GM21786 (cell line): ENCODE measurements around the gene MYH8.

Experiments used
- ATAC-seq: cut with Tn5 transposase; IDR thresholded peaks from one replicate; pipeline ENCODE4 v1.9.1; 2021; ENCODE audit not compliant: unreplicated experiment

The MYH8 gene

DNA sequence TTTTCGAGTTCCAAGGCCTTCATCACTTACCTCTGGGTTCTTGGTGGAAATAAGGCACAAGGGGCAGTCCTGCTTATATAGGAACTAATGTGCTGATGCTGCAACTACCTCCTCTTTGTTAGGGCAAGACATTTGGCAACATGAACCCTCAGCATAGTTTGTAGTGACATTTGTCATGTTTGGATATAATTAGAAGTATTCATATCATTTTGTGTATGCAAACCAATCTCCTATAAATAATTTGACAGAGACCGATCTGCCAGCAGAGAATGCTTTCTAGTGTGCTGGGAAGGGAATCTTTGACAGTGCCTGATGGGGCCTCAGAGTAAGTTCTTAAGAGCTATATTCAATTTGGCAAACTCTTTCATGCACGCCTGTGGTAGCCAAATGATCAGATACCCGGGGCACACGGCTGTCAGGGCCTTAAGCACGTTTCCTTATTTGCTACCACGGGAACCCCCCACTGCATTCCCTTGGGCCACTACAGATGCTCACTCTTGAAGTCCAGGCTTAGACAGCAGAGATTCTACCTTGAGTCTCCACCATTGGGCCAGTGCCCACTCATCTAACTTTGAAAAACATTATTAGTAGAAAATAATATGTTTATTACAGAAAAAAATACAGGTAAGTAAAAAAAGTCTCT, at the start of gene MYH8:
MYH8 (minus strand) TSS at position 51 of the 643 bp plus-strand sequence. CDS start 1,723 bp downstream, outside the sequence.
- ATAC-seq, result no peak

DNA sequence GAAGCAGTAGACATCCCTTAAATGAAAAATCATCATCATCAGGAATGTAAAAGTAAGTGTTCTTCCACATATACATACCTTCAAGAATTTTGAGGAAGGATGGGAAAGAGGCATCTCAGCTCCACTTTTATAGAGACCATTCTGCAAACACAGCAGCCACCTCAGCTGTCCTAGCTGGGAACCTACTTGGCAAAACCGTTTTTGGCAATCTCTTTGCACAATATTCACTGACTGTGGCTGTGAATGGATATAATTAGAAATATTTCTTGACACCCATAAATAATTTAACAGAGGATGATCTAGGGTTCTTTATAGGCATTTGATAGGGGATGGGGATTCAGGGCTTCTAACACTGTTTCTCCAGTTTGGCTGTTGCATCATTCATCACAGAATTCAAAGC, 47.7 kb upstream of the MYH8 start, which contains the start of gene MYH4:
MYH4 (minus strand) TSS at position 101 of the 400 bp plus-strand sequence. CDS start 2,814 bp downstream, outside the sequence.
- no peak for ATAC-seq

DNA sequence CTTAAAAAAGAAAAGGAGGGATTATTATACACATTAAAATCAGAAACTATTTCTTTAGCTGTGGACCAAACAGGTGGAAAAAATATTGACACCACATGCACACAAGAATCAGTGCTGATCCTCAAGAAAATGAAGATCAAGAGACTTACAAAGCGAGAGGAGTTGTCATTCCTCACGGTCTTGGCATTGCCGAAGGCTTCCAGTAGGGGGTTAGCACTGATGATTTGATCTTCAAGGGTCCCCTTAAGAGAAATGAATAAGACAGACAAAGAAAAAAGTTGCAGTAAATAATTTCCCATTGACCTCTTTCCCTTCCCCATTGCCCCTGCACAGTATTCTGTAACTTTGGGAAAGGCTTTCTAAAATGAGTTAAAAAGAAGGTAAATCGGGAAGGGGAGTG, 41.7 kb upstream of the MYH8 start:
- no peak for ATAC-seq

DNA sequence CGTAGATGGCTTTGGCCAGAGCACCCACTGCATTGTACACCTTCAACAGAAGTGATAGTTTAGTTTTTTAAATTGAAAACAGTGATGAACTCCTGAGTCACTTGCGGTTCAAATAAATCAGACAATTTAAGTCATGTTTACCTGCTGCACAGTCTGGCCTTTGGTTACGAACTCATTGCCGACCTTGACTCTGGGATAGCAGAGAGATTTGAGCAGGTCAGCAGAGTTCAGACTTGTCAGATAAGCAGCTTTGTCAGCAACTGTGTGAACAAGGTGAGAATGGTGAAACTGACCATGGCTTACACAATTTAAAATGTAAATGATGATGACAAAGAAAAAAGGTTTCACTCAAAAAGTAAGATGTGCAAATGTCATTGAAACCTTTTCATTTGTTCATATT, 38.3 kb upstream of the MYH8 start:
- no peak for ATAC-seq

DNA sequence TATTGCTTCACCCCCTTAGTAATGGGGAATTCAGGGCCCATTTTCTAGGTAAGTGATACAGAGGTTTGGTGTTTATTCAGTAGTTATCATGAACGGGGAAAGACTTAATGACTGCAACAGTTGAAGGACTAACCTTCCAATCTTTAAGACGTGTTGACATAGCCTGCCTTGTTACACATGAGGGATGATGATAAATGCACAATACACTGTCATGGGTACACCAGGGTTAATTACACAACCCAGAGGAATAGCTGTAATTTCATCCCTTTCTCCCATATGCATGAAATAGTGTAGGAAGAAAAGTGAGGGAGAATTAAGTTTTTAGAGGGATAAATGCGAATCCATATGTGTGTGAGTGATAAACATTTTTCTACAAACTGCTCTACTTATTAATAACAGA, 37.0 kb upstream of the MYH8 start:
- ATAC-seq, result no peak

DNA sequence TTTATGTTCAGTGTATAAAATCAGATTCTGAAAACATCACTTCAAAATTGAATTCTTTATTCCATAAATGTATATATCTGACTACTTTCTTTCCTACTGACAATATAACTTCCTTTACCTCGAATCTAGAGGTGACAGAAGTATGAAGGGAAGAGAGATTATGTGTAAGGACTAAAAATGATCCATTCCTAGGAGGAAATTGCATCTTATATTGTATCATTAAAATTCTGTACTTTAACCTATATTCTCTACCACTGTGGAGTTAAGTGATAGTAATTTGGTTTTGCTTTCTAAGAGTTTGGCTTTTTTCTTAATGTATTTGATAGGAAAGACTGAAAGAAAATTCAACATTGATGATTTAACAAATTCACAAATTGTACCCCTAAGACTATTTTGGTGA, 36.2 kb upstream of the MYH8 start:
- no peak for ATAC-seq

DNA sequence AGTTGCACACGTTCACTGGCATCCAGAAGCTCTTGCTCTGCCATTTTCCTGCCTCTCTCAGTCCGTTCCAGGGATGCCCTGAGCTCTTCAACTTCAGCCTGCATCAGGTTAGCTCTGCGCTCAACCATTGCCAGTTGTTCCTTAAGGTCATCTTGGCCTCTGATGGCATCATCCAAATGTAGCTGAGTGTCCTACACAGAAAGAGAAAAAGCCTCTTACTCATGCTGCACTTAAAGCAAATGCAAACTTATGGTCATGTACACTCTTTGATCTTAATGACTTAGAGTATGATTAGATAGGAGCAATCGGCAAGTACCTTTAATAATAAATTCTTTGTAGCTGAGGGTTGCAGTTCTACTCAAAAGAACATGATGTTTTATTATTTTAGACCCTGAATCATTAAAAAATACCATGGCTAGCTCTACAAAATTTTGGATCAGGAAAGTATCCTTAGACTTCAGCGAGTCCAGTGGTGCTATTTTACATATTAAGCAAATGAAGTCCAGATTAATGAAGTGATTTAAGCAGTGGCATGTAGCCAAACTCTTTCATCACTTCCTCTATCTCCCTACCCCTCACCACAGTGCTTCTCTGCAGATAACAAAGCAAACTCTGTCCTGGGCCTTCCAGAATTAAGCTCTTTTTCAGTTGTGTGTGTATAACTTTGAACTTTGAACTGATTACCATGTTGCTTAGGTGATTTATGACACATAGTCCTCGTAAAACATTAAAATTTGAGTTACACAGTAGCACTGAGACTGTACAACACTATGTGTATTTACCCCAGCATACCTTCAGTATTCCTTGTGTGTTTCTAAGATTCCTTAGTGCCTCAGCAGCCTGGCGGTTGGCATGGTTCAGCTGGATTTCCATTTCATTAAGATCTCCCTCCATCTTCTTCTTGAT, 25.5 kb upstream of the MYH8 start:
- ATAC-seq, result no peak

DNA sequence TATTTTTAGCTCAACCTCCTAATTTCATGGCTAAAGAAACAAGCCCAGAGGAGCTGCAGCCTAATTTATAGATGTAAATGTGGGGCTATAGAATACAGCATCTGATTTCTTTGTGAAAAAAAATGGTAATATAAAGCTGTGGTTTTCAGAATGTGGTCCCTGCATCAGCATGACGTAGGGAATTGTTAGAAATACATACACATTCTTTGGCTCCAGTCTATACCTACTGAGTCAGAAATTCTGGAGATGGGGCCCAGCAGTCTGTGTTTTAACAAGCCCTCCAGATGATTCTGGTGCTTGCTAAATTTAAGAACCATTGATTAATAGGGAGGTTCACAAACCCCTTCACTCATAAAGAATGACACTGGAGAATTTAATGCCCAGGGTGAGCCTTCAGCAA, 18.1 kb upstream of the MYH8 start:
- ATAC-seq, result no peak

DNA sequence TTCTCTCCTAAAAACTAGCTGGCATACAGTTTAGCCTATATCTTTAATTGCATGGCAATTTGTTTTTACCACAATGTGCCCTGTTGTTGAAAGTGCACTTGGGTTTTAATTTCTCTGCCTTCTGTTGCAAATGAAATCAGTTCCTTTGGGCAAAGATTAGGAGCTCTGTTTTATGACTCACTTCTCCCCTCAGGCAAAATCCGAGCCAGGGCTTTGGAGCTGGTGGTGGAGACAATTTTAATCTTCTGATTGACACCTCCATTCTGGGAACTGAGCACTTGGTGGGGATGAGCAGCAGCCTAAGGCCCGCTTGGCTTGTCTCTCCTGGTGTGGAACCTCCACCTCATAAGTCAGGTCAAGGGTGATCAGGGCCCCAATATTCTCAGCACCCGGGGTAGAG, 13.3 kb upstream of the MYH8 start:
- no peak for ATAC-seq

DNA sequence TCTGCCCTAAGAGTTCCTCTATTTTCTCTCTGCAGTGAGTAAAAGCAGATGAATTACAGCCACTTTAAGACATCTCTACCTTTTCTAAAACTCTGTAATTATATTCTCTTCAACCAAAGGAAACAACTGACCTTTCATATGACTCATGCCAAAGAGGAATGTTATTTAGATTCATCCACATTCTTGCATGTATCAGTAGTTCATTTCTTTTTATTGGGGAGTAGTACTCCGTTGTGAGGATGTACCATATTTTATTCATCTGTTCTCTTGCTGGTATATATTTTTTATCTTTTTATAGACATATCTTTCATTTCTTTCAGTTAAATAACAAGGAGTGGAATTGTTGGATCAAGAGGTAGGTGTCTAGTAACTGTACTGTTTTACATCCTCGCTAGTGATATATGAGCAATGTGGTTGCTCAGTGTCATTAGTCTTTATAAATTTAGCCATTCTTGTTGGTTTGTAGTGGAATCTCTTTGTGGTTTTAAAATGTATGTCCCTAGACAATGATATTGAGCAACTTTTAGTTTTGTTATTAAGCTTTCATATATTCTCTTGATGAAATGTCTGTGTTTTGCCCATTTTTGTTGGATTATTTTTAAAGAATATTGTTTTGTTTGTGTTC, 7.8 kb upstream of the MYH8 start:
- ATAC-seq, result no peak

DNA sequence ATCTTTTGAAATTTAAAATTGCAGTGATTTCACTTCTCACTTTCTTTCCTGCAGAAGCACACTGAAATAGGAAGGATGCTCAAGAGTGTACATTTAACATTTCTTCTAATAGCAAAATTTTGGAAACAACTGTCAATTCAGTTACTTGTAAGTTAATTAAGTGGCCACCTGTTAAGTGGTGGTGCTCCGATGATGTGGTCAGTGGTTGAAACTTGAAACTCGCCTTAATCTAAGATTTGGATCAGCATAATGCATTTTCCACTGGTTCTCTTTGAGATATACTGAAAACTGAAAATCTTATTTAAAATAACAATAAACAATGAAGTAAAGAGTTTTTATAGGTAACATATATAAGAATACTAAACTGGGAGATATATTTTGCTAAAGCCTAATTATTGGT, 7.0 kb upstream of the MYH8 start:
- no peak for ATAC-seq

DNA sequence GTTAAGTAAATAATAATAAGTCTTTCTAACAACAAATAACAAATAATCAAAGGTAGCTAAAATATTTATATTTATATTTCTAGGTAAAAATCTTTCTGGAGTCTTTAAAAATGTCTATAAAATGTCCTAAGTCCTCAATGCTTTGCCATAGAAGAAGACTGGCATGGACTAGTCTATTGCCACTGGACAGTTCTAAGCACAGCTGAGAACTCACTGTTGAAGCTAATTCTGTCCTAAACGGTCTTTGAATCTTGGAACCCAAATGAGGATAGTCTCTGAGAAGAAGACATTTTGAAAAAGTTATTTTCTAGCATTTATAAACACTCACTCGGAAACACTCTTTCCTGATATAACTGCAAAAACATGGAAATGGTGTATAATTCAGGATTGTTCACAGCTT, 539 bp downstream of the MYH8 start:
- no peak for ATAC-seq

DNA sequence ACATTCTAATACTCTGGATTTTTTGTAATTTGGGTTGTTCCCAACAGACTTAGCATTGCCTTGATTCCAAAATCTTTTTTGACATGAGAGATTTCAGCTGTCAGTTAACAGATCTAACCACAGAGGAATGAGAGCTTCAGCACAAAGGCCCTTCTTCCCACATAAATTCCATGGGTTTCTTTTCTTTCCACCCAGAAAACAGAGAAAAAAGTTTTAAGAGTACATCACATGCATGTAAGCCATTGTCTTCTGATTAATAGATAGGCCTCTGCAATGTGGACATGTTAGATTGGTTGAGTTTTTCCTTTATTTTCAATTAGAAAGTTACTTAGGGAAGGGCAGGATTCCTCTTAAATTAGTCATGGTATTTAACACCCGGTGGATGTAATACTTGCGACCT, 939 bp downstream of the MYH8 start:
- ATAC-seq, result no peak

DNA sequence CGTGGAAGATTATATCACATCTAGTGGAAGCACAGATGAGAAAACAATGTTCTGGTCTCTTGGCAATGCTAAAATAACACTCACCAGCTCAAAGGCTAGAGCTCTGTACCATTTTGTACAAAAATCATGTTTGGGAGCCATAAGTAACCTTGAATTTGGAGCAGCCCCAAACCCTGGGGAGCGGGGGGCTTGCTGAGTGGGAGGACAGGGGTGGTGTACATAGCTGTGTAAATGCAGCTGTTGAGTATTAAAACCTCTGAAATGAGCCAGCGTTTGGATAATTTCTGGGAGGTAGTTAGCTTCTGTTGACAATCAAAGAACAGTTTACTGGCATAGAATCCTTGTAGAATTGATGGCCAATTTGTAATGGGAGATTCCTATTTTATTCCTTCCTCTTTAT, 4.3 kb downstream of the MYH8 start:
- ATAC-seq, result no peak

DNA sequence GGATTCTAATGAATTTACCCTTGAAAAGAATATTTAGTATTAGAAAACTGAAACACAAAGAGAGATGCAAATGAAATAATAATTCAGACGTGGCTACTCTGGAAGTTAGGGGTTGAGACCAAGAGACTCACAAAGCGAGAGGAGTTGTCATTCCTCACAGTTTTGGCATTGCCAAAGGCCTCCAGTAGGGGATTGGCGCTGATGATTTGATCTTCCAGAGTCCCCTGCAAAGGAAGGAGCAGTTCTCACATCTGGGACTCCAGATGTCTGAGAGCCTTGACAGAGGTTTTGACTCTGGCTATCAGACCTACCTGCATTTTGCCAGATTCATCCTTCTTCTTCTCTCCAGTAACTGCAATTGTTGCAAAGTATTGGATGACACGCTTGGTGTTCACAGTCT, 6.6 kb downstream of the MYH8 start:
- ATAC-seq, result no peak

DNA sequence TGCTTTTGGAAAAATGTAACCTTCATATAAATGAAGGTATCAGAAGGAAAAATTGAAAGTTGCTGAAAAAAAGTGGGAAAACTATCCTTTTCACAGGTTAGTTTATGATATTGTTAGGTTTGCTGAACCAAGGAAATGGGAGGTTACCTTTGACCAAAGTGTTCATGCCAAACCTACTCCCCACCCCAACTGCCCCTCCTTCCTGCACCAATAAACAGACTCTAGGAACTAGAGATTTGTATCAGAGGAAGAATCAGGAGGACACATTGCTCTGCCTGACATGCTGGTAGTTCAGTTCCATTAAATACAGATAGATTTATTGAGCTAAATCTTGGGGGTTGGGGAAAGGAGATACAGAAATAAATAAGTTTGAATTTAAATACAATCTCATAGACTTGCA, 18.2 kb downstream of the MYH8 start:
- no peak for ATAC-seq

DNA sequence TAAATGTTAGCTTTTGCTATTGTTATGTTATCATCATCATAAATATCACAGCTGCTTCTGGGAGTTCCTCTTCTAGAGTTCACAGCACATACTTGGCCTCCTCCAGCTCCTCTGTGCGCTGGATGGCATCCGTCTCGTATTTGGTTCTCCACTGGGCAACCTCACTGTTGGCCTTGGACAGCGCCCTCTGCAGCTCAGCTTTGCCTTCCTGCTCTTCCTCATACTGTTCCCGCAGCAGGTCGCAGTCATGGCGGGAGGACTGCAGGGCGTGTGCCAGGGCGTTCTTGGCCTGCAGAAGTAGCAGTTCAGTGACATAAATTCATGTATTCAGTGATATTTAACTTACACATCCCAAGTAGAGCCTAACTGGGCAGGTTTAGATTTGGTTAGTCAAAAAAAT, 23.4 kb downstream of the MYH8 start:
- ATAC-seq, result no peak

DNA sequence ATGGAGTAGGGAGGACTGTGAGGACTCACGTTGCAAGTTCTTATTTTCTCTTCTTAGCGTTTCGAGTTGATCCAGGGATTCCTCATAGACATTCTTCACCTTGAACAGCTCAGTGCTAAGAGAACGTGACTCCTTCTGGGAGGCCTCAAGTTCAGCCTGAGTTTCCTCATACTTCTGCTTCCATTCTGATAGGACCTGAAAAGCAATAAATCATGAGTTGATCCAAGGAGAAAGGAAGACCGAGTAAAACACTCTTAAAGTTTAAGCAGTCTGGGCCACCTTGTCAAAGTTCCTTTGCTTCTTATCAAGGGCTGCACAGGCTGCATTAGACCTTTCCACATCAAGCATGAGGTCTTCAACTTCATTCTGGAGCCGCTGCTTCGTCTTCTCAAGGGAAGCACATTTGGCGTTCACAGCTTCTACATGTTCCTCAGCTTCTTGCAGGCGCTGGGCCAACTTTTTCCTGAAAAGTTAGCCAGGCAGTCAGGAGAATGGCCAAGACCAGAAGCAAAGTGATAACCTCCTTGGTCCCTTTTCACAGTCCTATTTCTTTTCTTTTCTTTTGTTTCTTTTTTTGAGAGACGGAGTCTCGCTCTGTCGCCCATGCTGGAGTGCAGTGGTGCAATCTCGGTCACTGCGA, 25.1 kb downstream of the MYH8 start:
- ATAC-seq, result no peak

DNA sequence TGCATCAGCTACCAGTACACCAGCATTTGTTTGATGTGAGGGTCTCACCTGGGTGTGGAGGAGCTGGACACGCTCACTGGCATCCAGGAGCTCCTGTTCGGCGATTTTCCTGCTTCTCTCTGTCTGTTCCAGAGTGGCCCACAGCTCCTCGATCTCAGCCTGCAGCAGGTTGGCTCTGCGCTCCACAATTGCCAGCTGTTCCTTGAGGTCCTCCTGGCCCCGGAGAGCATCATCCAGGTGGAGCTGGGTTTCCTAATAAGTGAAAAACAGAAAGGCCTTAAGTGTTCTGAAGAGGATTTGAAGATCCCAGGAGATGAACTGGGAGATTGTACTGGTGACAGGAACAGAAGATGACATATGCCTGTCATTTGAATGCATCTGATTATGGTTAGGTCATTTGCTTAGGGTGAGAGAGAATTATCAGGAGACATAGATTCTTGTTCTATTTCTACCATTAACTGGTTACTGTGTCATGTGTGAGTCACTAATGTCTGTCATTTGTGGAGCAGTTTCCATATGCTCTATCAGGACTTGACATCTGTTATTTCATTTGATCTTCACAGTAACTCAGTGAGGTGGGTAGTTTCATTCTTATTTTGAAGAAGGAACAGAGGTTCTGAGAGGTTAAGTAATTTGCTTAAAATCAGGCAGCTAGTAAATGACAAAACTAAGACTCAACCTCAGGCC, 27.4 kb downstream of the MYH8 start:
- ATAC-seq, result no peak

DNA sequence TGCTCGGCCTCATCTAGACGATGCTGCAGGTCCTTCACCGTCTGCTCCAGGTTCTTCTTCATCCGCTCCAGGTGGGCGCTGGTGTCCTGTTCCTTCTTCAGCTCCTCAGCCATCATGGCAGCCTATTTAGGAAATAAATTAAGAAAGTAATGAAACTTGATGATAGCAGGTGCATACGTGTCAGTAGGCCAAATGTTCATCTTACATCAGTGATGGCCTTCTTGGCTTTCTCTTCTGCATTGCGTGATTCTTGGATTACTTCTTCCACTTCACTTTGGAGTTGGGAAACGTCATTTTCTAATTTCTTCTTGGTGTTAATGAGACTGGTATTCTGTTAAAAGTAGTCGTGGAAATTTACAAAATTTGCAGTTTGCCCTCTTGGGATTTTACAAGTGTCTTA, 28.9 kb downstream of the MYH8 start:
- ATAC-seq, result no peak

DNA sequence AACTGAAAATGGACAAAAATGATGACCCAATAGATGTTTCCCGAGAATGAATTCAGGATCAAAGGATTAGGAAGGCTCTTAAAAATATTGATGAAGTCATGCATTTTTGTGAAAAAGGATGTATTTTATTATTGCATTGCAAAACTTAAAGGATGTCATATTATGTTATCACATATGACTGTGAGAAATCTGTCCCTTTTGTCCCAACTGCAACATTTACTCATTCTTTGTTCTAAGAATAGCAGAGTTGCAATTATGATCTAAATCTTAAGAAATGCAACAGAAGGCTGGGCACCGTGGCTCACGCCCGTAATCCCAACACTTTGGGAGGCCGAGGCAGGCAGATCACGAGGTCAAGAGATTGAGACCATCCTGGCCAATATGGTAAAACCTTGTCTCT, 35.9 kb downstream of the MYH8 start:
- ATAC-seq, result no peak
